ENCODE data around the gene TOMM5. TPM values are rescaled to one million over a fixed set of nuclear protein-coding genes. Genes with fewer than 3 reads are reported as not detected.

TOMM5 gene
- total and polyA plus RNA-seq, 2 of the 4 experiments (the other 2 are of a cell fraction): 159 to 206 TPM

DNA sequence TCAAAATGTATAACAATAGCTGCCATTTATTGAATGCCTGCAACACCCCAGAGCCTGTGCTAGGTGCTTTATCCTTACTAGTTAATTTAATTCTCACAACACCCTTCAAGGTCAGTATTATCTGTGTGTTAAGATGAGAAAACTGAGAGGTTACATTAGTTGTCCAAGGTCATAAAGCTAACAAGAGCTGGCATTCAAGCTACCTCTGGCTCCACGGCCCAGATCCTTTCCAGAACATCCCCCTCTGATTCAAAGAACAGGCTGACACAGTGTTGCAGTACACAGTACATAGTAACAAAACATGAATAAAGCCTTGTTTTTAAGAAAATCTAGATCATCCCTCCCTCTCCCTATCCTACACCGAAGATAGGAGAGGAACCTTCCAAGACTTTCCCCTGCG is 48.9 kb upstream of the TOMM5 start (continued):
- TF ChIP-seq, protein P1, sequence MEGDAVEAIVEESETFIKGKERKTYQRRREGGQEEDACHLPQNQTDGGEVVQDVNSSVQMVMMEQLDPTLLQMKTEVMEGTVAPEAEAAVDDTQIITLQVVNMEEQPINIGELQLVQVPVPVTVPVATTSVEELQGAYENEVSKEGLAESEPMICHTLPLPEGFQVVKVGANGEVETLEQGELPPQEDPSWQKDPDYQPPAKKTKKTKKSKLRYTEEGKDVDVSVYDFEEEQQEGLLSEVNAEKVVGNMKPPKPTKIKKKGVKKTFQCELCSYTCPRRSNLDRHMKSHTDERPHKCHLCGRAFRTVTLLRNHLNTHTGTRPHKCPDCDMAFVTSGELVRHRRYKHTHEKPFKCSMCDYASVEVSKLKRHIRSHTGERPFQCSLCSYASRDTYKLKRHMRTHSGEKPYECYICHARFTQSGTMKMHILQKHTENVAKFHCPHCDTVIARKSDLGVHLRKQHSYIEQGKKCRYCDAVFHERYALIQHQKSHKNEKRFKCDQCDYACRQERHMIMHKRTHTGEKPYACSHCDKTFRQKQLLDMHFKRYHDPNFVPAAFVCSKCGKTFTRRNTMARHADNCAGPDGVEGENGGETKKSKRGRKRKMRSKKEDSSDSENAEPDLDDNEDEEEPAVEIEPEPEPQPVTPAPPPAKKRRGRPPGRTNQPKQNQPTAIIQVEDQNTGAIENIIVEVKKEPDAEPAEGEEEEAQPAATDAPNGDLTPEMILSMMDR (conservative IDR thresholded peaks at IDR 0.05; ENCODE audit: low read depth, low read length): no peak
- TF ChIP-seq NFE2L2 (IDR thresholded peaks at IDR 0.05; ENCODE audit: low read depth, low read length): no peak
- TF ChIP-seq CEBPB (IDR thresholded peaks at IDR 0.05; ENCODE audit: low read depth, low read length): no peak
- TF ChIP-seq, protein P2, sequence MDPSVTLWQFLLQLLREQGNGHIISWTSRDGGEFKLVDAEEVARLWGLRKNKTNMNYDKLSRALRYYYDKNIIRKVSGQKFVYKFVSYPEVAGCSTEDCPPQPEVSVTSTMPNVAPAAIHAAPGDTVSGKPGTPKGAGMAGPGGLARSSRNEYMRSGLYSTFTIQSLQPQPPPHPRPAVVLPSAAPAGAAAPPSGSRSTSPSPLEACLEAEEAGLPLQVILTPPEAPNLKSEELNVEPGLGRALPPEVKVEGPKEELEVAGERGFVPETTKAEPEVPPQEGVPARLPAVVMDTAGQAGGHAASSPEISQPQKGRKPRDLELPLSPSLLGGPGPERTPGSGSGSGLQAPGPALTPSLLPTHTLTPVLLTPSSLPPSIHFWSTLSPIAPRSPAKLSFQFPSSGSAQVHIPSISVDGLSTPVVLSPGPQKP (IDR thresholded peaks at IDR 0.05; ENCODE audit: borderline replicate concordance, low read depth, low read length): no peak
- TF ChIP-seq POLR2A (IDR thresholded peaks at IDR 0.05; ENCODE audit: low read depth, low read length): no peak
- TF ChIP-seq CHD1 (IDR thresholded peaks at IDR 0.05; ENCODE audit: low read depth, low read length): no peak
